ENCODE data around the gene NCKAP5.
"Not testable (repeated sequence)": the region's sequence is repeated elsewhere in the genome, so short reads cannot be mapped to it uniquely, and the experiment has no call there.

NCKAP5 gene

DNA sequence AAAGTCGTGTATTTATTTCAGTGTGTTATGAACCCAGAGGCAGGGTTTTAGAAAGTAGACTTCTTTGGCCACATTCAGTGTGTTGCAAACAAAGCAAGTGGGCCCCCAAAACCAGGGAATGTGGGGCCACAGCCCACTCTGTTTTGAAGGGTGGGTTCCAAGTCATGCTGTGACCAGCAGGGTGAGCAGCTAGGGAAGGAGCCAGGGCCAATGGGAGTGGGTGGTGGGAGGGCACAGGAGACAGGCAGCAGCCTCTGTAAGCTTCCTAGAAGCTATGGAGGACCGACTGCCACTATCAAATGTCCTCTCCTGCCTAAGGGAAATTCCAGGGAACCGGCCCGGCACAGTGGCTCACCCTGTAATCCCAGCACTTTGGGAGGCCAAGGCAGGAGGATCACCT, 847.9 kb downstream of the NCKAP5 start:
- Histone ChIP-seq H3K36me3 (ENCODE audit: insufficient read depth, low read length) (no peaks in the 10 kb centered on the region), H3K4me1 (ENCODE audit: control insufficient read depth, insufficient read depth, low read length, unreplicated experiment) (no peaks in the 10 kb centered on the region), H3K79me2 (ENCODE audit: control insufficient read depth, insufficient read depth, low read length, unreplicated experiment) (no peaks in the 10 kb centered on the region), H3K4me3 (ENCODE audit: low read depth, low read length) (no peak overlapping the region), H3K27me3 (ENCODE audit: insufficient read depth, low read length) (no peaks in the 10 kb centered on the region), H3K27ac (ENCODE audit: low read depth, low read length) (no peak overlapping the region), H2AFZ (ENCODE audit: low read length, unreplicated experiment) (no peak overlapping the region)

DNA sequence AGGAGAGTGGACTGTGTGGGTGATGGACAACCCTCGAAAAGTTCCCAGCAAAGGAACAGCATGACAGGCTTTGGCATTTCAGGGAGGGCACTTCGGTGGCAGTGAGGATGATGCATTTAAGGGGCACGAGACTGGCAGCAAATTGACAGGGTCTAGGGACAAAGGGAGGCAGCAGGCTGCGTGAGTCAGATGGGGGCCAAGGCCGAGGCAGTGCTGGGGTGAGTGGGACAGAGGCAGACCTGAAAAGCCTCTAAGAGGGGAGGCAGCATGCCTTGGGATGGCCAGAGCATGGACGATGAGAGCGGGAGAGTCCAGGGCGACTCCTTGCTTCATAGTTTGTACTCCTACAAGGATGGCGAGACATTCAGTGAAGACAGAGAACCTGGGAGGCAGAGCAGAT, 848.8 kb downstream of the NCKAP5 start:
- no peak overlapping the region for H3K4me3 ChIP-seq (ENCODE audit: low read depth, low read length)
- H3K27me3 ChIP-seq (ENCODE audit: insufficient read depth, low read length), result no peaks in the 10 kb centered on the region
- no peaks in the 10 kb centered on the region for H3K4me1 ChIP-seq (ENCODE audit: control insufficient read depth, insufficient read depth, low read length, unreplicated experiment)
- no peak overlapping the region for H3K27ac ChIP-seq (ENCODE audit: low read depth, low read length)
- no peaks in the 10 kb centered on the region for H3K36me3 ChIP-seq (ENCODE audit: insufficient read depth, low read length)
- H3K79me2 ChIP-seq (ENCODE audit: control insufficient read depth, insufficient read depth, low read length, unreplicated experiment), result no peaks in the 10 kb centered on the region
- H2AFZ ChIP-seq (ENCODE audit: low read length, unreplicated experiment), result no peak overlapping the region

DNA sequence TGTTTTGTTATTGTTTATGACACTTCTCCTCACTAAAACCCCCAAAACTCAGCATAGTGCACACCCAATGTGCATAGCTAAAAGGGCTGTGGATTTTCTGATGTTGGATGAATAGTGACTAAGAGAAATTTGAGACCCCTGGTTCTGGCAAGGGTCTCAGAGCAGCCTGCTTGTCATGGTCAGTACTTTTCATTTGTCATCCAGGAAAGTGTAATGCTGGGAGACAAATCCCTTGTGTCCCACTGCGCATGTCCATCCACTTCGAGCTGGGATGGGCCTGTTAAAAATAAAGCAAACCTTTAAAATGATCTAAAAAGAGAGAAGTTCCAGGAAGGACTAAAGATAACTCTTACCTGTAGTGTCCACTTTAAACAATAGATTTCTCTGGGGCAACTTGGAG, 851.3 kb downstream of the NCKAP5 start:
- H2AFZ ChIP-seq (ENCODE audit: low read length, unreplicated experiment), result no peak overlapping the region
- no peaks in the 10 kb centered on the region for H3K36me3 ChIP-seq (ENCODE audit: insufficient read depth, low read length)
- no peaks in the 10 kb centered on the region for H3K79me2 ChIP-seq (ENCODE audit: control insufficient read depth, insufficient read depth, low read length, unreplicated experiment)

DNA sequence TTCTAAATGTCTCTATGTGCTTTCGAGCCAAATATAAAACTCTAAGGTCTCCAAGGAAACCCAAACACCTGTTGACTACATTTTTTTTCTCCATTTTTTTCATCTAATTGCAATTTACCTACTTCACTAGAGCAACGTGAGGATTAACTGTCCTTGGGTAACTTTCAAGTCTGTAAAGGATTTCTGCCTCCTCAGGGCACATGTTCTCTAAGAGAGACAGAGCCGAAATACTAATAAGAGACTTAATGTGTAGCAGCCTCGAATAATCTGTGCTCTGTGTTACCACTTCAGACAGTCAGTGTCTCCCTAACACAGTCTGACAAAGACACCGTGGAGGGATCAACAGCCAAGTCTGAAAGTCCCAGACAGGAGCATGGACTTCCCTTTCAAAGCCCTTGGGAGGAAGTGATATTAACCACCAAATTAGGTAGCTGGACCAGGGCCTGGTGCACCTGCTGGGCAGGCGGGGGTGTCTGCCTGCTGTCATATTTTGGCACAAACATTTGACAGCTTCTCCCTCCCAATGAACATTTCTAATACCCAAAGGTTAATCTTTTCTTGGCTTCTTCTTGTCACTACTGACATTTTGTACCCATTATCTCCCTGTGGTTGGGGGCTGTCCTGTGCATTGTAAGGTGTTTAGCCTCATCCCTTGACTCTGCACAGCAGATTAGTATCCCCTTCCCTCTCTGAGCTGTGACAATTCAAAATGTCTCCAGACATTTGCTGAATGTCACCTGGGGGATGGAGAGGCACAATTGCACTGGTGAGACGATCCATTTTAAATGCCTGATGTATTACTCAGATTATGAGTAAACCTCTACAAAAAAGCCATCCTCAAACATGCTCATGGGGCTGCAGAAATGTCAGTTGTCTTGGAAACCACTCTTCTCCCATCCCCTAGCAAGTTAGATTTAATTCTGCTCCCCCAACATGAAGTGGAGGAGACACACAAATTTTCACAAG, 852.6 kb downstream of the NCKAP5 start:
- no peaks in the 10 kb centered on the region for H3K4me1 ChIP-seq (ENCODE audit: control insufficient read depth, insufficient read depth, low read length, unreplicated experiment)
- H3K36me3 ChIP-seq (ENCODE audit: insufficient read depth, low read length), result no peaks in the 10 kb centered on the region
- no peak overlapping the region for H3K27ac ChIP-seq (ENCODE audit: low read depth, low read length)
- H3K79me2 ChIP-seq (ENCODE audit: control insufficient read depth, insufficient read depth, low read length, unreplicated experiment), result no peaks in the 10 kb centered on the region
- no peak overlapping the region for H2AFZ ChIP-seq (ENCODE audit: low read length, unreplicated experiment)
- no peak overlapping the region for H3K4me3 ChIP-seq (ENCODE audit: low read depth, low read length)
- no peaks in the 10 kb centered on the region for H3K27me3 ChIP-seq (ENCODE audit: insufficient read depth, low read length)

More for the DNA sequence above, 851.3 kb downstream of the NCKAP5 start:
- Histone ChIP-seq H3K27me3 (ENCODE audit: insufficient read depth, low read length) (no peaks in the 10 kb centered on the region), H3K27ac (ENCODE audit: low read depth, low read length) (no peak overlapping the region), H3K4me1 (ENCODE audit: control insufficient read depth, insufficient read depth, low read length, unreplicated experiment) (no peaks in the 10 kb centered on the region), H3K4me3 (ENCODE audit: low read depth, low read length) (no peak overlapping the region)

DNA sequence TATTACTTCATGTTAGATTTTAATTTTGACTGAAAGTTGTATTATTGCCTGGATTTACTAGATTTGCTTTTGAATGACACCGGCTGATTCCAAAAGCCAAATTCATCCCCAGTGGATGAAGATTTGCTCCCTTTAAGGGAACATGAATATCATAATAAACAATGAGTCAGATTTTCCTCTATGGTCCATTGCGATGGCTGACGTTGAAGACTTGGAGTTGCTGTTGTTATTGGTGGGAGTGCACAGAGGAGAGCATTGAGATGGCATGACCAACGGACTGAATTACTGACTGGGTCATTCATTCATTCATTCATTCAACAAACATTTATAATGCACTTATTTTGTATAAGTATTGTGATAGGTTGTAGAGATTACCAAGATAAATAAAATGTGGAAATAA, 864.9 kb downstream of the NCKAP5 start:
- no peak overlapping the region for H2AFZ ChIP-seq (ENCODE audit: low read length, unreplicated experiment)
- no peaks in the 10 kb centered on the region for H3K36me3 ChIP-seq (ENCODE audit: insufficient read depth, low read length)
- no peak overlapping the region for H3K27ac ChIP-seq (ENCODE audit: low read depth, low read length)
- no peaks in the 10 kb centered on the region for H3K4me1 ChIP-seq (ENCODE audit: control insufficient read depth, insufficient read depth, low read length, unreplicated experiment)
- no peaks in the 10 kb centered on the region for H3K27me3 ChIP-seq (ENCODE audit: insufficient read depth, low read length)
- H3K79me2 ChIP-seq (ENCODE audit: control insufficient read depth, insufficient read depth, low read length, unreplicated experiment), result no peaks in the 10 kb centered on the region
- no peak overlapping the region for H3K4me3 ChIP-seq (ENCODE audit: low read depth, low read length)

DNA sequence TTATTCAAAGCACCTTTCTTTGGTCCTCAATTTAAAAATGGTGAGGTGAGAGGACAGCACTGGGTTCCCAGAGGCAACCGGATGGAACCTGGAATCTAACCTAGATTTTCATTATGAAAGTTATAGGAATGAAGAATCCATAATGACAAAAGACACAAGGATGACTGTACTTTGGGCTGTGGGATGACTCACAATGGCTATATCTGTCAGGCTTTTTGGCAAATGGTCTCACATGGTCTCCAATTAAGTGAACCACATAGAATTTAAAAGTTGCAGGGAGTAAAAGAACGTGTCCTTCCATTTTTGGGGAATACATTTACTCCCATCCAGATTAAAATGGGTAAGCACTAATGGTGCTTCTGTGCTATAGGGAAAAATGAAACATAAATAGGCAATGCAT, 866.5 kb downstream of the NCKAP5 start:
- H2AFZ ChIP-seq (ENCODE audit: low read length, unreplicated experiment), result no peak overlapping the region
- no peaks in the 10 kb centered on the region for H3K4me1 ChIP-seq (ENCODE audit: control insufficient read depth, insufficient read depth, low read length, unreplicated experiment)
- no peak overlapping the region for H3K4me3 ChIP-seq (ENCODE audit: low read depth, low read length)
- no peak overlapping the region for H3K27ac ChIP-seq (ENCODE audit: low read depth, low read length)
- no peaks in the 10 kb centered on the region for H3K27me3 ChIP-seq (ENCODE audit: insufficient read depth, low read length)
- H3K36me3 ChIP-seq (ENCODE audit: insufficient read depth, low read length), result no peaks in the 10 kb centered on the region
- H3K79me2 ChIP-seq (ENCODE audit: control insufficient read depth, insufficient read depth, low read length, unreplicated experiment), result no peaks in the 10 kb centered on the region

DNA sequence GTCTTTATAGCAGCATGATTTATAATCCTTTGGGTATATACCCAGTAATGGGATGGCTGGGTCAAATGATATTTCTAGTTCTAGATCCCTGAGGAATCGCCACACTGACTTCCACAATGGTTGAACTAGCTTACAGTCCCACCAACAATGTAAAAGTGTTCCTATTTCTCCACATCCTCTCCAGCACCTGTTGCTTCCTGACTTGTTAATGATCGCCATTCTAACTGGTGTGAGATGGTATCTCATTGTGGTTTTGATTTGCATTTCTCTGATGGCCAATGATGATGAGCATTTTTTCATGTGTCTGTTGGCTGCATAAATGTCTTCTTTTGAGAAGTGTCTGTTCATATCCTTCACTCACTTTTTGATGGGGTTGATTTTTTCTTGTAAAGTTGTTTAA, 868.5 kb downstream of the NCKAP5 start:
- not testable (repeated sequence) for H3K27me3 ChIP-seq (ENCODE audit: insufficient read depth, low read length); H3K36me3 ChIP-seq (ENCODE audit: insufficient read depth, low read length); H3K4me1 ChIP-seq (ENCODE audit: control insufficient read depth, insufficient read depth, low read length, unreplicated experiment)

DNA sequence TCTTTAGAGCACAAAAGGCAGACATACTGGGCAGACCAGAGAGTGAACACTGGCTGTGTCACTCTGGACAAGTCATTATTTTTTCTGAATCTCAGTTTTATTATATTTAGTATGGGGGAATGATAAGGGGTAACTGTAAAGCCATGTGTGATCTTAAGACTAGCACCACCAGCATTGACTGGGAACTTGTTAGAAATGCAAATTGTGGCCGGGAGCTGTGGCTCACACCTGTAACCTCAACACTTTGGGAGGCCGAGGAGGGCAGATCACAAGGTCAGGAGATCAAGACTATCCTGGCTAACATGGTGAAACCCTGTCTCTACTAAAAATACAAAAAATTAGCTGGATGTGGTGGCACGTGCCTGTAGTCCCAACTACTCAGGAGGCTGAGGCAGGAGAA, 869.9 kb downstream of the NCKAP5 start:
- H3K27ac ChIP-seq (ENCODE audit: low read depth, low read length); H3K4me3 ChIP-seq (ENCODE audit: low read depth, low read length); H3K79me2 ChIP-seq (ENCODE audit: control insufficient read depth, insufficient read depth, low read length, unreplicated experiment); H3K36me3 ChIP-seq (ENCODE audit: insufficient read depth, low read length); H2AFZ ChIP-seq (ENCODE audit: low read length, unreplicated experiment); H3K27me3 ChIP-seq (ENCODE audit: insufficient read depth, low read length); H3K4me1 ChIP-seq (ENCODE audit: control insufficient read depth, insufficient read depth, low read length, unreplicated experiment): not testable (repeated sequence)

More for the DNA sequence above, 868.5 kb downstream of the NCKAP5 start:
- H3K27ac ChIP-seq (ENCODE audit: low read depth, low read length); H3K4me3 ChIP-seq (ENCODE audit: low read depth, low read length); H3K79me2 ChIP-seq (ENCODE audit: control insufficient read depth, insufficient read depth, low read length, unreplicated experiment); H2AFZ ChIP-seq (ENCODE audit: low read length, unreplicated experiment): not testable (repeated sequence)

DNA sequence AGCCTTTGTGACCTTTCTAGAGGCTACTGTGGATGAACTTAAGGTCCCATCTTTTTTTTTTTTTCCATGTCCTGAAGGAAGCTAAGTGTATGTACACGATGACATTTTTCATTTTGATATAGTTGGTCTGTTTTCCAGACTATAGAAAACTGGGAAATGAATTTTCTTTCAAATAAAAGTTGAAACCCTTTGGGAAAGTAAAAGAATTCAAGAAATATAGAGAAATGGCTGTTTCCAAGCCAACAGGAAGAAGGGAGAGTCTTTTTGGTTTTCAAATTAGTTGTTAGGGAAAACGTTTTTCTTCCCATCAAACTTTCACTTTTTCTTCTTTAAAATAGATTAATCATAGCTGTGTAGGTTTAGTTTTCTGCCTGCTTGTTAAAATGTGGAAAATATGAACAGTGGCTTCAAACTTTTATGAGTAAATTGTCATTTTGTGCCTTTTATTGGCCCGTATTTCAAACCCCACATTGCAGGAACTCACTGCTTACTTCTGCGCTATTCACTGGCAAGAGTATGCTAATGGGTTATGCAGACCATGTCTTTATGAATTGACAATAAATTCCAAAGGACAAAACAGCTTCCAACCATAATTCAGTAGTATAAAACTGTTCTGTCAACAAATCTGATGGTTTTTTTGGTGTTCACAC, 870.6 kb downstream of the NCKAP5 start:
- Histone ChIP-seq H3K4me1 (ENCODE audit: control insufficient read depth, insufficient read depth, low read length, unreplicated experiment) (no peaks in the 10 kb centered on the region), H3K27me3 (ENCODE audit: insufficient read depth, low read length) (no peaks in the 10 kb centered on the region), H3K27ac (ENCODE audit: low read depth, low read length) (no peak overlapping the region), H3K79me2 (ENCODE audit: control insufficient read depth, insufficient read depth, low read length, unreplicated experiment) (no peaks in the 10 kb centered on the region), H2AFZ (ENCODE audit: low read length, unreplicated experiment) (no peak overlapping the region), H3K4me3 (ENCODE audit: low read depth, low read length) (no peak overlapping the region), H3K36me3 (ENCODE audit: insufficient read depth, low read length) (no peaks in the 10 kb centered on the region)

DNA sequence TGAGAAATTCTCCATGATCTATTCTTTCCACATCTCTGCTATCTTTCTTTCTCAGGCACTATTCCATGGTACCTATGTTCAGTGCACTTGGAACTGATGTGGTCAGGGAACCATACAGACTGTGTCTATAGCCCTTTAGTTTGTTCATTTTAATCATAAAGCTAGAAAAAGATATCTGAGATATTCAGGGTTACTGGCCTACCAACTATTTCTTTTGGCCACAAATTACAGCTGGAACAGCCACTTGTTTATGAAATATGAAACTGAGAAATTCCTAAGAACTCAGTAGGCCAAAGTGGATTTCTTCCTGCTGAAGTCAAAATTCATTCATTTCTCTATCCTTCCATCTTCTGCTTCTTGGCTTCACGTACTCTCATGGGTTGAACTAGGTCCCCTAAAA, 875.4 kb downstream of the NCKAP5 start:
- no peaks in the 10 kb centered on the region for H3K36me3 ChIP-seq (ENCODE audit: insufficient read depth, low read length)
- no peak overlapping the region for H2AFZ ChIP-seq (ENCODE audit: low read length, unreplicated experiment)
- no peak overlapping the region for H3K27ac ChIP-seq (ENCODE audit: low read depth, low read length)
- no peak overlapping the region for H3K4me3 ChIP-seq (ENCODE audit: low read depth, low read length)
- H3K4me1 ChIP-seq (ENCODE audit: control insufficient read depth, insufficient read depth, low read length, unreplicated experiment), result no peaks in the 10 kb centered on the region
- H3K27me3 ChIP-seq (ENCODE audit: insufficient read depth, low read length), result no peaks in the 10 kb centered on the region
- H3K79me2 ChIP-seq (ENCODE audit: control insufficient read depth, insufficient read depth, low read length, unreplicated experiment), result no peaks in the 10 kb centered on the region

DNA sequence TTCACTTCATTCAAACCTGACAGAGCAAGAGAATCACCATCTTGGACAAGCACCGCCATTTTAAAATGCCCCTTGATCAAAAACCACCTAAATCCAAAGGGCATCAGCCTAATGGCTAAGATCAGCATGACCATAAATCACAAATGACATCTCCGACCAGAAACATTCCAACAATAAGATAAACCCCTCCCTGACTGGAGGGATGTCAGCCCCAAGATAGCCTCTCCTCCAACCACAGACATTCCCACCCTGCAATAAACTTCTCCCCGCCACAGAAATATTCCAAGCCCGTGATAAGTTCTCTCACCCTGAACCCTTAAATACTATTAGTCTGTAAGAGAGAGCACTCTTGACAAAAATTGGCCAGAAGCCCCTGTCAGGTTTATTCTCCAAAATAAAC, 876.7 kb downstream of the NCKAP5 start:
- Histone ChIP-seq H3K79me2 (ENCODE audit: control insufficient read depth, insufficient read depth, low read length, unreplicated experiment) (no peaks in the 10 kb centered on the region), H3K36me3 (ENCODE audit: insufficient read depth, low read length) (no peaks in the 10 kb centered on the region), H3K4me3 (ENCODE audit: low read depth, low read length) (no peak overlapping the region), H2AFZ (ENCODE audit: low read length, unreplicated experiment) (no peak overlapping the region), H3K4me1 (ENCODE audit: control insufficient read depth, insufficient read depth, low read length, unreplicated experiment) (no peaks in the 10 kb centered on the region), H3K27ac (ENCODE audit: low read depth, low read length) (no peak overlapping the region), H3K27me3 (ENCODE audit: insufficient read depth, low read length) (peaks cover 2% of the 10 kb centered on the region; the same call in 1 of the 2 replicates)

All from ACC112 (cell line).